ENCODE measurements around the gene DGCR6. TPM values are rescaled to one million over a fixed set of nuclear protein-coding genes. Genes with fewer than 3 reads are reported as not detected.

Gene DGCR6
- total RNA-seq, result 2.3 and 10.1 TPM in 2 replicates

DNA sequence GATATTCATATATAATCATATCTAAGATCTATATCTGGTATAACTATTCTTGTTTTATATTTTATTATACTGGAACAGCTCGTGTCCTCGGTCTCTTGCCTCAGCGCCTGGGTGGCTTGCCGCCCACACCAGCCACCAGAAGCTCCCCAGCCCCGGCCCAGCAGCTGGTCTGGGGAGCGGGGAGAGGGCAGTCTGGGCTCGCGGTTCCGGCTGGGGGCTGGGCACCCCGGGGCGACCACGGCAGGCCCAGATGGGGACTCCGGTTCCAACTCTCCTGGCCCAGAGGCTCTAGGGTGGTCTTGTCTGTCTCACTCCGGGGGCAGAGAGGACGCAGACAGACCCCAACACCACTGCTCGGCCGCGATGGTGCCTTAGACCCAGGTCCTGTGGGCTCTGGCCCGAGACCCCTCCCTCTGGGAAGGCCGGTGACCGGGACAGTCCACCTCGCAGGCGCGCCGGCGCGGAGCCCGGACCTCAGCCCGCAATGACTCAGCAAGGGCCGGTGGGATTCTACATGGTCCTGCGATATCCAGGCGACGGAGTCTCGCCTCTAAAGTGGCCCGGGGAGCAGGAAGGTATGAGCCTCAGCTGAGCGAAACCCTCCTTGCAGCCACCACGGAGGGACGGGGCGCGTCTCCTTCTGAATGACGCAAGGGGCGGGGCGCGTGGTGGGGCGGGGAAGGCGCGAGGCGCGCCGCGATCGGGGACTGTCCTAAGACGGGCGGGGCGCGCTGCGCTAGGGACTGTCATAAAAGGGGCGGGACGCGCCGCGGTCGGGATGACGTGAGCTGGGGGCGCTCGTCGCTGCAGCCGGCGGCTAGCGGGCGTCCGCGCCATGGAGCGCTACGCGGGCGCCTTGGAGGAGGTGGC lies at the start of gene DGCR6:
Gene DGCR6, plus strand, starts transcription at position 781 of the 870 bp plus-strand sequence. Its CDS starts 55 bp downstream, at position 836.

DNA sequence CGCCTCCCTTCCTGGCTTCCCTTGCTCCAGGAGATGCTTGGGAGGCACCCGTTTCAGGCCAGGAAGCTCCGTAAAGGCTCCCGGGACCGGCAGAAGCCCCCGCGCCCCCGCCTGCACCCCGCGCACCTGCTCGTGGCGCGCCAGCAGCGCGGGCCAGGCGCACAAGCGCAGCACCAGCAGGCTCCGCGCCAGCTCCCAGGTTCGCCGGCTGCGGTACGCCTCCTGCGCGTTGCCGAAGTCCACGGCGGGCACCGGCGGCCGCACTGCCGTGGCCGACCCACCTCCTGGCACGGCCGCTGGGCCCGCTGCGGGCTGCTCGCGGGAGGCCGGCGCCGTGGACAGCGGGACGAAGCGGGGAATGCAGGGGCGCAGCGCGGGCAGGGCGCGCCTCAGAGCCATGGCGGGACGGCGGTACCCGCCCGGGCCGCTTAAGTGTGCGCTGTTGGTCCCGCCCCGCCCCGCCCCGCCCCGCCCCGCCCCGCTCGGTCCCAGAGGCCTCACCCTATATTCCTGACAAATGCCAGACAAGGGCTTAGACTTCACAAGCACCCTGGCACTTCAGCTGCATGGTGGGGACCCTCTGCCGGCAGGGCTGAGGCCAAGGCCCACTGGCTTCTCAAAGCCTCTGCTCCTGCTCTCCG lies 29.9 kb downstream of the DGCR6 start, which contains the start of gene PRODH:
Gene PRODH, minus strand, starts transcription at position 405 of the 641 bp plus-strand sequence. Its CDS starts 6 bp downstream, at position 399.

Other genes with a start within 250 kb of the DGCR6 start
- gene PRODH, start 30.0 kb downstream of the DGCR6 start, total RNA-seq, result 8.7 and 14.2 TPM in 2 replicates
- gene DGCR2, start 216.1 kb downstream of the DGCR6 start, total RNA-seq, result 51.6 and 56.5 TPM in 2 replicates
- not detected in 2 replicates for gene TSSK2, start 225.0 kb downstream of the DGCR6 start, total RNA-seq
- gene ESS2, start 238.3 kb downstream of the DGCR6 start, total RNA-seq, result 20.0 and 22.0 TPM in 2 replicates
- 0.23 TPM in 1 of 2 replicates, not detected in the other for gene GSC2, start 244.0 kb downstream of the DGCR6 start, total RNA-seq